Choroid plexus epithelial cell (primary cell): ENCODE measurements around the gene INAVA.

Source experiments
- DNase-seq: peaks from one replicate; pipeline ENCODE4 v3.0.0-alpha.2; 2010; ENCODE audit warnings: low read depth
- H3K4me3 ChIP-seq: 2 replicates; pipeline ENCODE4 v1.5.1; 2011; ENCODE audit warnings: low read depth, mild to moderate bottlenecking, control low read depth, low read length, moderate library complexity
- CTCF ChIP-seq: conservative IDR thresholded peaks from 2 replicates; pipeline ENCODE4 v1.5.1; 2011; ENCODE audit warnings: low read depth, mild to moderate bottlenecking, control low read depth, inconsistent platforms, low read length, moderate library complexity

INAVA gene

GRCh38 chr1:200869376-200869752 lies 25.3 kb upstream of the INAVA start:
- no peak for TF ChIP-seq CTCF
- no peak overlapping the region for H3K4me3 ChIP-seq
- DNase-seq: no peak

- H3K4me3 ChIP-seq: no peak overlapping the region
- TF ChIP-seq CTCF: no peak
- no peak for DNase-seq
These were observed 24.8 kb upstream of the INAVA start for GRCh38 chr1:200869753-200870391.

- TF ChIP-seq CTCF: no peak
- H3K4me3 ChIP-seq: no peak within 1 kb of the TSS
- no peak for DNase-seq
These were observed 22.1 kb upstream of the INAVA start, which contains the start of gene GPR25 for GRCh38 chr1:200872446-200873115. Gene GPR25, plus strand, starts transcription at chr1:200872981. Its CDS starts 57 bp downstream, at chr1:200873038.

- DNase-seq: no peak
- TF ChIP-seq CTCF: no peak
- H3K4me3 ChIP-seq: no peak overlapping the region
These were observed 21.5 kb upstream of the INAVA start for GRCh38 chr1:200873116-200873670.

- DNase-seq: no peak
- H3K4me3 ChIP-seq: no peak overlapping the region
- TF ChIP-seq CTCF: no peak
These were observed 20.9 kb upstream of the INAVA start for GRCh38 chr1:200873671-200874397.

GRCh38 chr1:200874694-200875093 lies 20.0 kb upstream of the INAVA start:
- H3K4me3 ChIP-seq: no peak overlapping the region
- TF ChIP-seq CTCF: no peak
- DNase-seq: no peak
